Neural cell (in vitro differentiated cells): ENCODE measurements around the gene SRP19. TPM values are rescaled to one million over a fixed set of nuclear protein-coding genes. Genes with fewer than 3 reads are reported as not detected.

ENCODE experiments used
- H2AFZ ChIP-seq: fragments of 200-600, 300-800 bp; sonication (generic), shearing (Covaris generic); 2 replicates; pipeline ENCODE4 v1.6.0; 2014; ENCODE audit warnings: low read depth, mild to moderate bottlenecking, antibody characterized with exemption, low read length, moderate library complexity
- H3F3A ChIP-seq: fragments of 200-600 bp; shearing (Covaris generic); 2 replicates; pipeline ENCODE4 v1.6.1; 2016; ENCODE audit warnings: mild to moderate bottlenecking, moderate library complexity, mixed read lengths, antibody characterized with exemption, low read length; ENCODE audit not compliant: insufficient read depth, poor library complexity, severe bottlenecking
- H3K27ac ChIP-seq: fragments of 200-600, 300-800 bp; sonication (generic), shearing (Covaris generic); 2 replicates; pipeline ENCODE4 v1.5.1; 2014; ENCODE audit warnings: mild to moderate bottlenecking, low read length, moderate library complexity
- H3K27me3 ChIP-seq: fragments of 300-800, 200-600 bp; sonication (generic), shearing (Covaris generic); 2 replicates; pipeline ENCODE4 v1.6.0; 2014; ENCODE audit warnings: mild to moderate bottlenecking, low read depth, low read length, moderate library complexity; ENCODE audit not compliant: insufficient read depth
- H3K36me3 ChIP-seq: fragments of 300-800, 200-600 bp; sonication (generic), shearing (Covaris generic); 2 replicates; pipeline ENCODE4 v1.5.1; 2014; ENCODE audit warnings: mild to moderate bottlenecking, antibody characterized with exemption, low read length, moderate library complexity; ENCODE audit not compliant: insufficient read depth
- H3K4me2 ChIP-seq: fragments of 300-800, 200-600 bp; sonication (generic), shearing (Covaris generic); 2 replicates; pipeline ENCODE4 v1.6.0; 2014; ENCODE audit warnings: mild to moderate bottlenecking, low read length
- H3K4me3 ChIP-seq: fragments of 300-800, 200-600 bp; sonication (generic), shearing (Covaris generic); 2 replicates; pipeline ENCODE4 v1.5.1; 2014; ENCODE audit warnings: mild to moderate bottlenecking, low read length, moderate library complexity
- H3K79me2 ChIP-seq: fragments of 200-600 bp; shearing (Covaris generic); replicated peaks from 2 replicates; pipeline ENCODE4 v1.6.0; 2014; ENCODE audit warnings: mild to moderate bottlenecking, low read length, moderate library complexity; ENCODE audit not compliant: insufficient read depth
- H3K9ac ChIP-seq: fragments of 300-800, 200-600 bp; sonication (generic), shearing (Covaris generic); 2 replicates; pipeline ENCODE4 v1.6.1; 2016; ENCODE audit warnings: mild to moderate bottlenecking, low read length, mixed read lengths
- H3K9me2 ChIP-seq: fragments of 200-600 bp; shearing (Covaris generic); 2 replicates; pipeline ENCODE4 v1.6.1; 2016; ENCODE audit warnings: mild to moderate bottlenecking, low read length, mixed read lengths; ENCODE audit not compliant: insufficient read depth
- H3K9me3 ChIP-seq: fragments of 200-600, 300-800 bp; sonication (generic), shearing (Covaris generic); 2 replicates; pipeline ENCODE4 v1.6.1; 2016; ENCODE audit warnings: mild to moderate bottlenecking, mixed run types, low read length, moderate library complexity, mixed read lengths
- H4K20me1 ChIP-seq: fragments of 200-600 bp; shearing (Covaris generic); 2 replicates; pipeline ENCODE4 v1.6.1; 2016; ENCODE audit warnings: mild to moderate bottlenecking, mixed run types; ENCODE audit not compliant: insufficient read depth
- CTCF ChIP-seq: fragments of 450-650 bp; IDR thresholded peaks from 2 replicates; pipeline ENCODE4 v1.5.1; 2014; ENCODE audit warnings: antibody characterized with exemption, mild to moderate bottlenecking, moderate library complexity; ENCODE audit not compliant: poor library complexity, severe bottlenecking
- EP300 ChIP-seq: fragments of 450-650 bp; conservative IDR thresholded peaks from 2 replicates; pipeline ENCODE4 v1.6.1; 2014; ENCODE audit warnings: antibody characterized with exemption, mild to moderate bottlenecking, moderate library complexity; ENCODE audit not compliant: poor library complexity, severe bottlenecking
- EZH2 ChIP-seq: fragments of 200-600, 300-800 bp; shearing (Covaris generic), sonication (generic); IDR thresholded peaks from 2 replicates; pipeline ENCODE4 v1.6.1; 2014; ENCODE audit warnings: antibody characterized with exemption, low read length, borderline replicate concordance, mild to moderate bottlenecking; ENCODE audit not compliant: insufficient read depth, poor library complexity, severe bottlenecking
- MXI1 ChIP-seq: fragments of 450-650 bp; conservative IDR thresholded peaks from 2 replicates; pipeline ENCODE4 v1.6.1; 2014; ENCODE audit warnings: antibody characterized with exemption, mild to moderate bottlenecking; ENCODE audit not compliant: poor library complexity, severe bottlenecking
- POLR2AphosphoS5 ChIP-seq: IDR thresholded peaks from 2 replicates; pipeline ENCODE4 v1.6.1; 2012
- RAD21 ChIP-seq: fragments of 450-650 bp; conservative IDR thresholded peaks from 2 replicates; pipeline ENCODE4 v1.6.1; 2014; ENCODE audit warnings: antibody characterized with exemption, mild to moderate bottlenecking, moderate library complexity
- REST ChIP-seq: IDR thresholded peaks from 2 replicates; pipeline ENCODE4 v1.6.1; 2012; ENCODE audit warnings: borderline replicate concordance
- SMC3 ChIP-seq: fragments of 450-650 bp; conservative IDR thresholded peaks from 2 replicates; pipeline ENCODE4 v1.6.1; 2014; ENCODE audit warnings: antibody characterized with exemption, mild to moderate bottlenecking, moderate library complexity; ENCODE audit not compliant: poor library complexity
- TAF1 ChIP-seq: IDR thresholded peaks from 2 replicates; pipeline ENCODE4 v1.6.1; 2012; ENCODE audit warnings: low read depth
- polyA plus RNA-seq: library from polyadenylated mRNA; depleted of rRNA; stranded (reverse); fragments of >200 nt; gene quantifications from 2 replicates; pipeline ENCODE4 v1.2.3, GENCODE V29; 2014

The SRP19 gene
- polyA plus RNA-seq, 1 donor from 2014 or later: 179 TPM

GRCh38 chr5:112917453-112917995, 56.4 kb downstream of the SRP19 start:
- Histone ChIP-seq H3K36me3 (peaks cover 9% of the 10 kb centered on the region), H3K79me2 (peaks cover 7% of the 10 kb centered on the region), H3K4me2 (no peak overlapping the region), H3K9me3 (no peaks in the 10 kb centered on the region), H3F3A (no peaks in the 10 kb centered on the region), H4K20me1 (no peaks in the 10 kb centered on the region), H3K9me2 (no peaks in the 10 kb centered on the region), H3K9ac (no peak overlapping the region), H2AFZ (no peak overlapping the region), H3K4me3 (no peak overlapping the region), H3K27me3 (no peaks in the 10 kb centered on the region), H3K27ac (no peak overlapping the region)
- TF ChIP-seq REST: no peak
- TF ChIP-seq EP300: no peak
- no peak for TF ChIP-seq SMC3
- TF ChIP-seq POLR2AphosphoS5: no peak
- no peak for TF ChIP-seq RAD21
- no peak for TF ChIP-seq MXI1
- TF ChIP-seq CTCF: no peak
- no peak for TF ChIP-seq TAF1
- TF ChIP-seq EZH2: no peak

GRCh38 chr5:112918136-112918535, 57.0 kb downstream of the SRP19 start:
- Histone ChIP-seq H3K79me2 (peaks cover 7% of the 10 kb centered on the region), H2AFZ (no peak overlapping the region), H3K27me3 (no peaks in the 10 kb centered on the region), H3K9ac (no peak overlapping the region), H3K36me3 (peaks cover 9% of the 10 kb centered on the region), H3K9me3 (no peaks in the 10 kb centered on the region), H3K27ac (no peak overlapping the region), H3K4me2 (no peak overlapping the region), H3K9me2 (no peaks in the 10 kb centered on the region), H4K20me1 (no peaks in the 10 kb centered on the region), H3K4me3 (no peak overlapping the region), H3F3A (no peaks in the 10 kb centered on the region)
- TF ChIP-seq CTCF: no peak
- TF ChIP-seq EZH2: no peak
- TF ChIP-seq POLR2AphosphoS5: no peak
